Activated B cell treated with CpG ODN at 0.5 μM for 24 hours (primary cell): Measurements from ENCODE around the gene SEC24A. TPM values are rescaled to one million over a fixed set of nuclear protein-coding genes. Genes with fewer than 3 reads are reported as not detected.
"Not testable (repeated sequence)": the region's sequence is repeated elsewhere in the genome, so short reads cannot be mapped to it uniquely, and the experiment has no call there.

Experiments used
- ATAC-seq: fragments of 200-7000 bp; cut with Tn5 transposase; one replicate; pipeline ENCODE4 v1.10.0; 2021; ENCODE audit warnings: low read depth, mild to moderate bottlenecking, moderate library complexity
- CTCF ChIA-PET: fragments of 350-600 bp; sonication (Branson Sonifier 250); formaldehyde crosslinking; loops from one replicate; lab custom pipeline; 2021; ENCODE audit warnings: antibody characterized with exemption; lab: Charles Lee
- POLR2A ChIA-PET: fragments of 350-600 bp; sonication (Branson Sonifier 250); formaldehyde crosslinking; loops from one replicate; lab custom pipeline; 2021; ENCODE audit warnings: antibody characterized with exemption; lab: Charles Lee
- DNase-seq: peaks from one replicate; pipeline ENCODE4 v3.0.0; 2022
- H3K27ac Mint-ChIP-seq: one replicate; pipeline ENCODE4 v1.8.0; 2020; ENCODE audit warnings: mixed read lengths
- H3K27me3 Mint-ChIP-seq: one replicate; pipeline ENCODE4 v1.8.0; 2021; ENCODE audit warnings: mixed read lengths
- H3K36me3 Mint-ChIP-seq: one replicate; pipeline ENCODE4 v1.8.0; 2021; ENCODE audit warnings: low read depth, mixed read lengths
- H3K4me1 Mint-ChIP-seq: one replicate; pipeline ENCODE4 v1.8.0; 2021; ENCODE audit warnings: mixed read lengths
- H3K4me3 Mint-ChIP-seq: one replicate; pipeline ENCODE4 v1.8.0; 2020; ENCODE audit warnings: mild to moderate bottlenecking, mixed read lengths
- H3K9me3 Mint-ChIP-seq: one replicate; pipeline ENCODE4 v1.8.0; 2020; ENCODE audit warnings: mixed read lengths
- CTCF ChIP-seq: fragments of 200-600 bp; IDR thresholded peaks from one replicate; pipeline ENCODE4 v1.8.0; 2022; ENCODE audit warnings: antibody characterized with exemption, mild to moderate bottlenecking
- intact Hi-C: fragments of 100-400 bp; cut with micrococcal nuclease; formaldehyde crosslinking; loops from one replicate; pipeline ENCODE4 v1.15.1; 2024
- total RNA-seq: library from RNA; stranded (reverse); gene quantifications from 2 replicates; pipeline ENCODE4 v1.2.3, GENCODE V29; 2022

The SEC24A gene
- total RNA-seq = 13.8 and 15.6 TPM in 2 replicates

GRCh38 chr5:134648425-134649162, at the start of gene SEC24A:
Gene SEC24A, plus strand, starts transcription at chr5:134648785. Its CDS starts 292 bp downstream, at chr5:134649077.
- TF ChIP-seq CTCF = no peak
- DNase-seq (peak; percentile 86), ATAC-seq (peak; percentile 77)
- H3K27me3 Mint-ChIP-seq = no peaks in the 10 kb centered on the region
- POLR2A ChIA-PET = interaction anchor here (0.5 to 2.4 kb wide), 13 partner anchors 14 to 472 kb away, joined by 3 to 8 read pairs (median 3); partner anchors contain the start of genes C5orf24 and PCBD2
- H3K4me1 Mint-ChIP-seq = peaks cover 22% of the 10 kb centered on the region
- H3K27ac Mint-ChIP-seq = peak within 1 kb of the TSS; percentile 96
- peak within 1 kb of the TSS; percentile 91 for H3K4me3 Mint-ChIP-seq
- intact Hi-C loops = loop anchor here (1.0 to 5.0 kb wide), 10 partner anchors 16 to 1686 kb away; partner anchors contain the start of genes AFF4, CAMLG, DDX46 and PPP2CA
- H3K36me3 Mint-ChIP-seq = peaks cover 9% of the 10 kb centered on the region
- H3K9me3 Mint-ChIP-seq = no peaks in the 10 kb centered on the region
- CTCF ChIA-PET = interaction anchor here (1.4 kb wide), 1 partner anchor 16 kb away, joined by 4 read pairs; the partner anchor contains the start of gene SAR1B

- POLR2A ChIA-PET, H3K9me3 Mint-ChIP-seq, H3K4me1 Mint-ChIP-seq, intact Hi-C loops, H3K27me3 Mint-ChIP-seq, H3K4me3 Mint-ChIP-seq, CTCF ChIA-PET, DNase-seq, ATAC-seq, H3K27ac Mint-ChIP-seq: not testable (repeated sequence)
- H3K36me3 Mint-ChIP-seq = peaks cover 17% of the 10 kb centered on the region
These were observed 48.8 kb upstream of the SEC24A start for GRCh38 chr5:134599820-134600219.

GRCh38 chr5:134600600-134600999, 48.0 kb upstream of the SEC24A start:
- Mint-ChIP-seq H3K4me1 (no peaks in the 10 kb centered on the region), H3K27ac (no peak overlapping the region), H3K9me3 (no peaks in the 10 kb centered on the region), H3K4me3 (no peak overlapping the region), H3K36me3 (peaks cover 21% of the 10 kb centered on the region), H3K27me3 (no peaks in the 10 kb centered on the region)
- POLR2A ChIA-PET = no interaction called here
- CTCF ChIA-PET = no interaction called here
- TF ChIP-seq CTCF = no peak
- intact Hi-C loops = no loop called here
- ATAC-seq (no peak), DNase-seq (no peak)

GRCh38 chr5:134603059-134603458, 45.5 kb upstream of the SEC24A start:
- ChIA-PET CTCF (interaction anchor here (1.6 kb wide), 1 partner anchor 16 kb away, joined by 6 read pairs; no protein-coding TSS in a partner anchor), POLR2A (no interaction called here)
- DNase-seq (no peak), ATAC-seq (no peak)
- intact Hi-C loops = no loop called here
- peaks cover 44% of the 10 kb centered on the region for H3K36me3 Mint-ChIP-seq
- no peaks in the 10 kb centered on the region for H3K27me3 Mint-ChIP-seq
- no peaks in the 10 kb centered on the region for H3K9me3 Mint-ChIP-seq
- no peak for TF ChIP-seq CTCF
- no peak overlapping the region for H3K27ac Mint-ChIP-seq
- H3K4me3 Mint-ChIP-seq = no peak overlapping the region
- H3K4me1 Mint-ChIP-seq = no peaks in the 10 kb centered on the region

DNA sequence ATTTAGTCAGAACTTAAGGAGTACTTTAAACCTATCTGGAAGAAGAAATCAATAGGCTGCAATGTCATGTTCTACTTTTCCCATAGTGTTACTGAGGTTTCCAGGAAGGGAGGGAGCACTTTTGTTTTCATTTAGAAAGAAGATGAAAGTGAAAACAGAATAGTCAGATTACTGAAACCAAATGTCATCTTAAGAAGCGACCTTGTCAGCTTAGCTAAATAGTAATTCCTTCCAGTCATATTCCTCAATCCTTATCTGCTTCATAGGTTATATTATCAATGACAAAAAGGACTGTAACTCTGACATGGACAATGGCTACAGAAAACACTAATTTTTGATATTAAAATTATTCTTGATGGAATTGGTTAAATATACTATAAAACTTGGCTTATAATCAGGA, 43.7 kb upstream of the SEC24A start:
- no peaks in the 10 kb centered on the region for H3K27me3 Mint-ChIP-seq
- H3K9me3 Mint-ChIP-seq = no peaks in the 10 kb centered on the region
- ATAC-seq = no peak
- no peak for DNase-seq
- no peak for TF ChIP-seq CTCF
- no peak overlapping the region for H3K27ac Mint-ChIP-seq
- H3K4me1 Mint-ChIP-seq = no peaks in the 10 kb centered on the region
- intact Hi-C loops = no loop called here
- no peak overlapping the region for H3K4me3 Mint-ChIP-seq
- peaks cover 61% of the 10 kb centered on the region for H3K36me3 Mint-ChIP-seq
- ChIA-PET CTCF (interaction anchor here (1.2 kb wide), 1 partner anchor 18 kb away, joined by 3 read pairs; no protein-coding TSS in a partner anchor), POLR2A (no interaction called here)
